ENCODE results near the gene ALDH3A2.

The ALDH3A2 gene

DNA sequence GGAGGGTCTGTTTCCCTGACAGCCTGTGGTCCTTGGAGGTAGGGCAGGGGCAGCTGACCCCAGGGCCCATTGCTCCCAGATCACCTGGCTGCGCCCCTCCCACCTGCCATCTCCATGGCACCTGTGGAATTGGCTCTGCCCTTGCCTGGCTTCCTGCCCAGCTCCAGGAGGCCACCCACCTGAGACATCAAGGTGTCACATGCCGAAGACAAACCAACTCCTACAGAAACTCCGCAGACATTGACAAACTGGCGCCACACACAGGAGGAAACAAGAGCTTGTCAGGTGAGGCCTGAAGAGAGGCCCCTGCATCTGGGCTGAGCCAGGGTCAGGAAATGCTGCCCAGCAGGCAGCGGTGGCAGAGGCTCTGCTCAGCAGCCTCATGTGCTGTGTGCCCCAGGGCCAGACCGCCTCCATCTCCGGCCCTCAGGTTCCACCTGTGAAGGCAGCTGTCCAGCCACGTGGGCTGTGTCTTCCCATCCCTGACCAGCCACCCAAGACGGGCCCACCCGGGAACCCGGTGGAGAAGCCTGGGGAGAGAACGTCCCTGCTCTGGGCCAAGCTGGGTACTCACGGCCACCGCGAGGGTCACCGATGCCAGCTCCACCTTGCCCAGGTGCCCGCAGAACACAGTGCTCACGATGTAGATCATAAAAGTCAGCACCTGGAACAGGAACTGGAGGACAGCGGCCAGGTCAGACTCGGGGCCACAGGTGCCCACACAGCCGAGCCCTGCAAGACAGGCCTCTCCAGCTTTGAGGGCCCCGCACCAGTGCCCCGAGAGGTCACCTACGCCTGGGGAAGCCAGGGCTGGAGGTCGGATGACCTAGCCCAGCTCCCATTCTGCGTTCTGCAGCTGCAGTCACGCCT lies 66.2 kb downstream of the ALDH3A2 start:
- Histone ChIP-seq H3K4me3 (ENCODE audit: low read depth in 1 of 2, low read length in 2 of 2) (no peak overlapping the region), H3K4me2 (ENCODE audit: insufficient read depth, low read length) (no peak overlapping the region), H2AFZ (ENCODE audit: low read depth, low read length) (no peak overlapping the region), H3K4me1 (ENCODE audit: insufficient read depth, low read length) (no peaks in the 10 kb centered on the region), H3K79me2 (ENCODE audit: insufficient read depth, low read length) (no peaks in the 10 kb centered on the region), H3K36me3 (ENCODE audit: insufficient read depth, low read length) (no peaks in the 10 kb centered on the region), H4K20me1 (ENCODE audit: insufficient read depth, low read length) (peaks cover 3% of the 10 kb centered on the region; the same call in 1 of the 2 replicates), H3K27ac (ENCODE audit: low read length) (no peak overlapping the region), H3K9me3 (ENCODE audit: insufficient read depth, low read length, severe bottlenecking) (no peaks in the 10 kb centered on the region), H3K9ac (ENCODE audit: low read depth, low read length) (no peak overlapping the region), H3K27me3 (ENCODE audit: insufficient read depth, low read length, poor library complexity) (peaks cover 4% of the 10 kb centered on the region)
- DNase-seq (no peak), ATAC-seq (ENCODE audit: insufficient read depth, low read depth) (no peak)
- TF ChIP-seq, protein P1, sequence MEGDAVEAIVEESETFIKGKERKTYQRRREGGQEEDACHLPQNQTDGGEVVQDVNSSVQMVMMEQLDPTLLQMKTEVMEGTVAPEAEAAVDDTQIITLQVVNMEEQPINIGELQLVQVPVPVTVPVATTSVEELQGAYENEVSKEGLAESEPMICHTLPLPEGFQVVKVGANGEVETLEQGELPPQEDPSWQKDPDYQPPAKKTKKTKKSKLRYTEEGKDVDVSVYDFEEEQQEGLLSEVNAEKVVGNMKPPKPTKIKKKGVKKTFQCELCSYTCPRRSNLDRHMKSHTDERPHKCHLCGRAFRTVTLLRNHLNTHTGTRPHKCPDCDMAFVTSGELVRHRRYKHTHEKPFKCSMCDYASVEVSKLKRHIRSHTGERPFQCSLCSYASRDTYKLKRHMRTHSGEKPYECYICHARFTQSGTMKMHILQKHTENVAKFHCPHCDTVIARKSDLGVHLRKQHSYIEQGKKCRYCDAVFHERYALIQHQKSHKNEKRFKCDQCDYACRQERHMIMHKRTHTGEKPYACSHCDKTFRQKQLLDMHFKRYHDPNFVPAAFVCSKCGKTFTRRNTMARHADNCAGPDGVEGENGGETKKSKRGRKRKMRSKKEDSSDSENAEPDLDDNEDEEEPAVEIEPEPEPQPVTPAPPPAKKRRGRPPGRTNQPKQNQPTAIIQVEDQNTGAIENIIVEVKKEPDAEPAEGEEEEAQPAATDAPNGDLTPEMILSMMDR (IDR thresholded peaks at IDR 0.05; ENCODE audit: borderline replicate concordance, extremely low read depth, low read length, poor library complexity, severe bottlenecking): no peak
- no peak for TF ChIP-seq EZH2 (IDR thresholded peaks at IDR 0.05; ENCODE audit: borderline replicate concordance, low read depth, low read length, severe bottlenecking)

DNA sequence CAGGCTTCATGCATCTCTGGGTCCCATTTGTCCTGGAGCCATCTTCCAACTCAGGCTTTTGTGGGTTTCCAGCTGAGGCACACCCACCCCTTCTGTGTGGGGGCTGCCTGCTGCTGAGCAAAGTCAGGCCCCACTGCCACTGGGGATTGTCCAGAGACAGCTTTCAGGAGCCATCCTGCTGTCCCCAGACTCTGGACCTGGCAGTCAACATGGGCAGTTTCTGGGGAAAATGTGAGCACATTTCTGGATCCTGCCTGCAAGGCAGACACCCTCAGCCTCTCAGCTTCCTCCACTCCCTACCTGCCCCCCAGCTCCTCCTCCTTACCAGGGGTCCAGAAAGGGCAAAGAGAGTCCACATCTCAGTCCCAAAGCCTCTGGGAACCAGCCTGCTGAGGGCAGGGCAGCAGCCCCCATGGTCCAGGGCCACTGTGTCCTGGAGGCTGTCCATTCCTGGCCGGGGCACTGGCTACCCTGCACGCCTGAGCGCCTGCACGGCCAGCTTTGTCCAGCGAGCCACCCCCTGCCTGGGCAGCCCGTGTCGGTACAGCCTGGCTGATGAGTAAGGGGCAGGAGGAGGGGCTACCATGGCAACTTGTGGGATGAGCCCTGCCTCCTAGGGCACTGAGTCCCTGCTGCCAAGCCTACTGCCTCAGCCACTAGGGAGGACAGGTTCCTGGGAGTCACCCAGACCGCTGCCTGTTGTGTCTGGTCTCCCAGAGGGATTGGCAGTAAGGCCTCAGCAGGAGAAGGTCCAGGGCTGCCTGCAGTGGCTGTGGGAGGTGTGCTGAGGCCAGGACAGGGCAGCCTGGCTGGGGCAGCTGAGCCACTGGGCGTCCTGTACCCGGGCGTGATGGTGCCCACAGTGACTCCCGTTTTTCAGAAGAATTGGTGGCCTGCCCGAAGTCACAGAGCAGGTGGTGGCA lies 67.8 kb downstream of the ALDH3A2 start, which contains the start of gene SLC47A2:
TSS of gene SLC47A2 (minus strand) at position 477 of the 923 bp plus-strand sequence. CDS start at position 448, 29 bp downstream.
- Histone ChIP-seq H3K36me3 (ENCODE audit: insufficient read depth, low read length) (no peaks in the 10 kb centered on the region), H3K4me2 (ENCODE audit: insufficient read depth, low read length) (no peak within 1 kb of the TSS), H3K4me3 (ENCODE audit: low read depth in 1 of 2, low read length in 2 of 2) (no peak within 1 kb of the TSS), H3K4me1 (ENCODE audit: insufficient read depth, low read length) (no peaks in the 10 kb centered on the region), H2AFZ (ENCODE audit: low read depth, low read length) (no peak within 1 kb of the TSS), H3K9ac (ENCODE audit: low read depth, low read length) (no peak within 1 kb of the TSS), H3K27ac (ENCODE audit: low read length) (no peak within 1 kb of the TSS), H4K20me1 (ENCODE audit: insufficient read depth, low read length) (peaks cover 7% of the 10 kb centered on the region; the same call in 1 of the 2 replicates), H3K27me3 (ENCODE audit: insufficient read depth, low read length, poor library complexity) (no peaks in the 10 kb centered on the region), H3K9me3 (ENCODE audit: insufficient read depth, low read length, severe bottlenecking) (no peaks in the 10 kb centered on the region), H3K79me2 (ENCODE audit: insufficient read depth, low read length) (no peaks in the 10 kb centered on the region)
- ATAC-seq (ENCODE audit: insufficient read depth, low read depth): no peak
- TF ChIP-seq EZH2 (IDR thresholded peaks at IDR 0.05; ENCODE audit: borderline replicate concordance, low read depth, low read length, severe bottlenecking): no peak
- TF ChIP-seq, protein P1 (IDR thresholded peaks at IDR 0.05; ENCODE audit: borderline replicate concordance, extremely low read depth, low read length, poor library complexity, severe bottlenecking): no peak
- no peak for DNase-seq

DNA sequence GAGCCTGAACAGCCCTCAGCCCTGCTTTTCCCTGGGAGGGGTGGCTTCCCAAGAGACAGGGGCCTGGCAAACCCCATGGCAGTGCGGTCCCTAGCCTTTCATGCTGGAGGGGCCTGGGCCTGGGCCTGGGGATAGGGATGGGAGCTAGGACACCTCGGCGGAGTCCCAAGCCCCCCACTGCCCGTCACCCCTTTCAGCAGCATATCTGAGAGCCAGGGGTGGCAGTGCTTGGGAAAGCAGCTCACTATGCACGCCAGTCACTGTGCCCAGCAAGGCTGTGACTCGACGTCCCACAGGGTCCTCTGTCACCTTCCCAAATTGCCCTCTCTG lies 68.4 kb downstream of the ALDH3A2 start:
- H3K4me3 ChIP-seq (ENCODE audit: low read depth in 1 of 2, low read length in 2 of 2): no peak overlapping the region
- TF ChIP-seq, protein P1 (IDR thresholded peaks at IDR 0.05; ENCODE audit: borderline replicate concordance, extremely low read depth, low read length, poor library complexity, severe bottlenecking): no peak
- TF ChIP-seq EZH2 (IDR thresholded peaks at IDR 0.05; ENCODE audit: borderline replicate concordance, low read depth, low read length, severe bottlenecking): no peak
- H3K4me2 ChIP-seq (ENCODE audit: insufficient read depth, low read length): no peak overlapping the region
- H3K4me1 ChIP-seq (ENCODE audit: insufficient read depth, low read length): no peaks in the 10 kb centered on the region
- no peaks in the 10 kb centered on the region for H3K36me3 ChIP-seq (ENCODE audit: insufficient read depth, low read length)
- H3K79me2 ChIP-seq (ENCODE audit: insufficient read depth, low read length): no peaks in the 10 kb centered on the region
- DNase-seq (no peak), ATAC-seq (ENCODE audit: insufficient read depth, low read depth) (no peak)
- H3K9ac ChIP-seq (ENCODE audit: low read depth, low read length): no peak overlapping the region
- H3K9me3 ChIP-seq (ENCODE audit: insufficient read depth, low read length, severe bottlenecking): no peaks in the 10 kb centered on the region
- no peak overlapping the region for H2AFZ ChIP-seq (ENCODE audit: low read depth, low read length)
- no peaks in the 10 kb centered on the region for H3K27me3 ChIP-seq (ENCODE audit: insufficient read depth, low read length, poor library complexity)
- H3K27ac ChIP-seq (ENCODE audit: low read length): no peak overlapping the region
- peaks cover 7% of the 10 kb centered on the region; the same call in 1 of the 2 replicates for H4K20me1 ChIP-seq (ENCODE audit: insufficient read depth, low read length)

Measured in DND-41 (cell line).